Activated T-helper 17 cell treated with anti-CD3 and anti-CD28 coated beads, Interleukin-2, amount 50 U/mL, for 72 hours (primary cell): ENCODE results near the gene ATP7B. TPM values are rescaled to one million over a fixed set of nuclear protein-coding genes. Genes with fewer than 3 reads are reported as not detected.

Source experiments
- ATAC-seq: fragments of 150-1000 bp; cut with Tn5 transposase; replicated peaks from 2 replicates; pipeline ENCODE4 v1.10.0; 2021; ENCODE audit warnings: mild to moderate bottlenecking, moderate library complexity
- H3K27ac Mint-ChIP-seq: one replicate; pipeline ENCODE4 v1.8.0; 2022; ENCODE audit warnings: mixed read lengths
- H3K27me3 Mint-ChIP-seq: one replicate; pipeline ENCODE4 v1.8.0; 2022; ENCODE audit warnings: mixed read lengths
- H3K36me3 Mint-ChIP-seq: one replicate; pipeline ENCODE4 v1.8.0; 2022; ENCODE audit warnings: low read depth, mild to moderate bottlenecking, mixed read lengths
- H3K4me1 Mint-ChIP-seq: one replicate; pipeline ENCODE4 v1.8.0; 2022; ENCODE audit warnings: mixed read lengths
- H3K4me3 Mint-ChIP-seq: one replicate; pipeline ENCODE4 v1.8.0; 2022; ENCODE audit warnings: mild to moderate bottlenecking, mixed read lengths
- H3K9me3 Mint-ChIP-seq: one replicate; pipeline ENCODE4 v1.8.0; 2022; ENCODE audit warnings: mixed read lengths
- total RNA-seq, 2 donors: library from RNA; stranded (reverse); gene quantifications; one replicate each; pipeline ENCODE4 v1.2.3, GENCODE V29; 2022

ATP7B gene
- total RNA-seq, 2 donors from 2014 or later, result 0.76 to 1.2 TPM

- Mint-ChIP-seq H3K27me3 (no peaks in the 10 kb centered on the region), H3K4me1 (peaks cover 3% of the 10 kb centered on the region), H3K36me3 (no peaks in the 10 kb centered on the region), H3K4me3 (no peak overlapping the region), H3K27ac (no peak overlapping the region), H3K9me3 (no peaks in the 10 kb centered on the region)
- ATAC-seq, result peak; percentile 82
Observed at GRCh38 chr13:51976423-51976822, 34.8 kb downstream of the ATP7B start.

GRCh38 chr13:51974482-51974881, 36.8 kb downstream of the ATP7B start:
- no peaks in the 10 kb centered on the region for H3K27me3 Mint-ChIP-seq
- no peaks in the 10 kb centered on the region for H3K36me3 Mint-ChIP-seq
- H3K9me3 Mint-ChIP-seq, result no peaks in the 10 kb centered on the region
- H3K4me3 Mint-ChIP-seq, result no peak overlapping the region
- H3K4me1 Mint-ChIP-seq, result peaks cover 9% of the 10 kb centered on the region
- no peak overlapping the region for H3K27ac Mint-ChIP-seq
- no peak for ATAC-seq

- peaks cover 27% of the 10 kb centered on the region for H3K4me1 Mint-ChIP-seq
- no peaks in the 10 kb centered on the region for H3K9me3 Mint-ChIP-seq
- H3K36me3 Mint-ChIP-seq, result no peaks in the 10 kb centered on the region
- ATAC-seq, result no peak
- no peaks in the 10 kb centered on the region for H3K27me3 Mint-ChIP-seq
- no peak overlapping the region for H3K4me3 Mint-ChIP-seq
- no peak overlapping the region for H3K27ac Mint-ChIP-seq
Observed at GRCh38 chr13:51971520-51972426, 39.5 kb downstream of the ATP7B start.

GRCh38 chr13:51970349-51970748, 40.9 kb downstream of the ATP7B start:
- Mint-ChIP-seq H3K27ac (no peak overlapping the region), H3K27me3 (no peaks in the 10 kb centered on the region), H3K36me3 (no peaks in the 10 kb centered on the region), H3K4me3 (no peak overlapping the region), H3K9me3 (no peaks in the 10 kb centered on the region), H3K4me1 (peaks cover 32% of the 10 kb centered on the region)
- peak; percentile 31 for ATAC-seq

GRCh38 chr13:51967482-51968446, 43.5 kb downstream of the ATP7B start:
- peak overlapping the region; percentile 11 for H3K27ac Mint-ChIP-seq
- H3K36me3 Mint-ChIP-seq, result no peaks in the 10 kb centered on the region
- peak overlapping the region; percentile 2 for H3K4me3 Mint-ChIP-seq
- peak; percentile 38 for ATAC-seq
- H3K27me3 Mint-ChIP-seq, result no peaks in the 10 kb centered on the region
- peaks cover 32% of the 10 kb centered on the region for H3K4me1 Mint-ChIP-seq
- no peaks in the 10 kb centered on the region for H3K9me3 Mint-ChIP-seq

- peaks cover 37% of the 10 kb centered on the region for H3K4me1 Mint-ChIP-seq
- no peaks in the 10 kb centered on the region for H3K27me3 Mint-ChIP-seq
- no peak overlapping the region for H3K27ac Mint-ChIP-seq
- no peaks in the 10 kb centered on the region for H3K36me3 Mint-ChIP-seq
- H3K4me3 Mint-ChIP-seq, result peak overlapping the region; percentile 25
- no peak for ATAC-seq
- H3K9me3 Mint-ChIP-seq, result no peaks in the 10 kb centered on the region
Observed at GRCh38 chr13:51966186-51966585, 45.1 kb downstream of the ATP7B start.

- H3K9me3 Mint-ChIP-seq, result no peaks in the 10 kb centered on the region
- H3K4me3 Mint-ChIP-seq, result no peak overlapping the region
- peaks cover 14% of the 10 kb centered on the region for H3K4me1 Mint-ChIP-seq
- no peaks in the 10 kb centered on the region for H3K36me3 Mint-ChIP-seq
- no peaks in the 10 kb centered on the region for H3K27me3 Mint-ChIP-seq
- ATAC-seq, result no peak
- H3K27ac Mint-ChIP-seq, result peak overlapping the region; percentile 37
Observed at GRCh38 chr13:51961493-51962403, 49.5 kb downstream of the ATP7B start.

- no peaks in the 10 kb centered on the region for H3K9me3 Mint-ChIP-seq
- no peaks in the 10 kb centered on the region for H3K27me3 Mint-ChIP-seq
- H3K4me1 Mint-ChIP-seq, result peaks cover 9% of the 10 kb centered on the region
- H3K36me3 Mint-ChIP-seq, result no peaks in the 10 kb centered on the region
- ATAC-seq, result no peak
- H3K27ac Mint-ChIP-seq, result no peak overlapping the region
- no peak overlapping the region for H3K4me3 Mint-ChIP-seq
Observed at GRCh38 chr13:51960766-51961165, 50.5 kb downstream of the ATP7B start.

- peak overlapping the region; percentile 31 for H3K27ac Mint-ChIP-seq
- H3K4me3 Mint-ChIP-seq, result no peak overlapping the region
- no peak for ATAC-seq
Observed at GRCh38 chr13:51959773-51960172, 51.5 kb downstream of the ATP7B start.

GRCh38 chr13:51958217-51958547, 53.1 kb downstream of the ATP7B start:
- no peak for ATAC-seq
- no peaks in the 10 kb centered on the region for H3K36me3 Mint-ChIP-seq
- H3K27me3 Mint-ChIP-seq, result no peaks in the 10 kb centered on the region
- no peak overlapping the region for H3K4me3 Mint-ChIP-seq
- H3K9me3 Mint-ChIP-seq, result no peaks in the 10 kb centered on the region
- H3K27ac Mint-ChIP-seq, result no peak overlapping the region
- peaks cover 26% of the 10 kb centered on the region for H3K4me1 Mint-ChIP-seq

More at GRCh38 chr13:51959773-51960172, 51.5 kb downstream of the ATP7B start:
- H3K9me3 Mint-ChIP-seq, result no peaks in the 10 kb centered on the region
- peaks cover 11% of the 10 kb centered on the region for H3K4me1 Mint-ChIP-seq
- no peaks in the 10 kb centered on the region for H3K36me3 Mint-ChIP-seq
- no peaks in the 10 kb centered on the region for H3K27me3 Mint-ChIP-seq

GRCh38 chr13:51957377-51958216, 53.7 kb downstream of the ATP7B start:
- Mint-ChIP-seq H3K27me3 (no peaks in the 10 kb centered on the region), H3K4me1 (peaks cover 26% of the 10 kb centered on the region), H3K36me3 (no peaks in the 10 kb centered on the region), H3K27ac (no peak overlapping the region), H3K4me3 (no peak overlapping the region), H3K9me3 (no peaks in the 10 kb centered on the region)
- peak; percentile 44 for ATAC-seq

- Mint-ChIP-seq H3K4me3 (no peak overlapping the region), H3K36me3 (no peaks in the 10 kb centered on the region), H3K27ac (no peak overlapping the region), H3K27me3 (no peaks in the 10 kb centered on the region), H3K9me3 (no peaks in the 10 kb centered on the region), H3K4me1 (peaks cover 25% of the 10 kb centered on the region)
- ATAC-seq, result no peak
Observed at GRCh38 chr13:51956717-51957116, 54.5 kb downstream of the ATP7B start.
